Testis (tissue), 3 donors: ENCODE measurements around the gene GNA15. TPM values are rescaled to one million over a fixed set of nuclear protein-coding genes. Genes with fewer than 3 reads are reported as not detected.

Experiments
- DNase-seq: peaks from one replicate; pipeline ENCODE4 v3.0.0-alpha.2; 2019
- H3K27ac ChIP-seq, 2 donors: fragments of 200-600 bp; sonication (generic); one replicate each; pipeline ENCODE4 v1.5.1; 2019
- H3K27me3 ChIP-seq: fragments of 200-600 bp; sonication (generic); one replicate; pipeline ENCODE4 v1.5.1; 2019
- H3K36me3 ChIP-seq: fragments of 200-600 bp; sonication (generic); one replicate; pipeline ENCODE4 v1.5.1; 2017; ENCODE audit warnings: low read depth; ENCODE audit errors: missing control alignments
- H3K4me1 ChIP-seq: fragments of 200-600 bp; sonication (generic); one replicate; pipeline ENCODE4 v1.5.1; 2019
- H3K4me3 ChIP-seq, 2 donors: fragments of 200-600 bp; sonication (generic); one replicate each; pipeline ENCODE4 v1.5.1; 2017 to 2019
- H3K9me3 ChIP-seq: fragments of 200-600 bp; sonication (generic); one replicate; pipeline ENCODE4 v1.5.1; 2017
- POLR2A ChIP-seq: fragments of 450-650 bp; IDR thresholded peaks from one replicate; pipeline ENCODE4 v1.6.1; 2017; ENCODE audit warnings: antibody characterized with exemption, mild to moderate bottlenecking, moderate library complexity
- WGBS, 2 donors: methylation state at CpG; one replicate each; pipeline ENCODE4 v1.1.5; 2018; 5-methylcytosine and 5-hydroxymethylcytosine counted together
- intact Hi-C: fragments of 100-400 bp; cut with DNase I; formaldehyde crosslinking; loops from one replicate; pipeline ENCODE4 v1.15.1; 2023; ENCODE audit warnings: low total_unique reads
- polyA plus RNA-seq: library from polyadenylated mRNA; stranded (reverse); fragments of 350-450 nt; fragmentation: Illumina TruSeq; extraction: RNeasy Lipid Tissue Mini Kit (QIAGEN cat#74804); gene quantifications from one replicate; pipeline ENCODE4 v1.2.3, GENCODE V29; 2014; ENCODE audit warnings: low read depth, low replicate concordance; ENCODE audit not compliant: insufficient read depth
- total RNA-seq, 2 donors: library from RNA; depleted of rRNA; stranded (reverse); fragments of >200 nt; gene quantifications; one replicate each; pipeline ENCODE4 v1.2.3, GENCODE V29; 2016
- TF ChIP-seq, protein P1 (sequence below), 3 experiments: fragments of 450-650 bp in 2 of 3; fragments of 200-600 bp in 1 of 3; sonication (generic) in 1 of 3; IDR thresholded peaks; one replicate each; pipeline ENCODE4 v1.5.1; 2016 to 2019; ENCODE audit warnings: antibody characterized with exemption in 3 of 3, mild to moderate bottlenecking in 2 of 3, moderate library complexity in 1 of 3

GNA15 gene
- total and polyA plus RNA-seq, 3 donors from 2014 or later = 2.5 to 4.0 (median 3.6) TPM

DNA sequence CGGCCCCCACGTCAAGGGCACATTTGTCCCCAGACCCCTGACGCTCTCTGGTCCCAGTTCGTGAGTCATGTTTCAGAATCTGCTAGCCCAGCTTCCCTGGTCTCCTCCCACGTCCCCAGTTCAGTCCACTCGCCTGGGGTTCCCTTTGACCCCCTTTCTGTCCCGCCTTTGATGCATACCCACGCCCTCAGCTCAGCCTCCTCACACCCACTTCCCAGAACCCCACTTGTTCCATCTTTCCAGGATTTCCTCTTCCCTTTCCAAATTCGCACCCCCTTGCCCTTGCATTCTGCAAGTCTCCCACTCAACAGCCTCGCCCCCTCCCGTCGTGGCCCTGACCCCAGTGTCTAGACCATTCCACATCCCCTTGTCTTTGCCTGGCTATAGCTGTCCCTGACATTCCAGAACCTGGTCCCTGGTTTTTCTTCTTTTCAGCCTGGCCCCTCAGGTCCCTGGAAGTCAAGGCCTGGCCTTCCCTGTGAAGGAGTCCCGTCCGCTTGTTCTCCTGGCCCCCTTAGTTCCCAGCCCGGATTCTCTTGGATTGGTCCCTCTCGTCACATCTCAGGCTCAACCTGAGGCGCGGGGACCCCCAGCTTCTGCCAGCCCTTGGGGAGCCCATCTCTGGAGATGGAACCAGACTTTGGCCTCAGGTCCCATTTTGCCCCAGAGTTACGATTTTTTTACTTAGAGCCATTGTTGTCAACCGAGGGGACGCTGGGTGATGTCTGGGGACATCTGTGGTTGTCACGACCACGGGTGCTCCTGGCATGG, 51.2 kb downstream of the GNA15 start:
- no peak for DNase-seq
- H3K36me3 ChIP-seq = no peaks in the 10 kb centered on the region
- peaks cover 13% of the 10 kb centered on the region for H3K4me1 ChIP-seq
- WGBS, 2 donors = 51 to 57% methylated on average over 21 to 23 of the region's 23 CpGs
- no peak overlapping the region for H3K27ac ChIP-seq
- no peak for TF ChIP-seq POLR2A
- TF ChIP-seq, protein P1, sequence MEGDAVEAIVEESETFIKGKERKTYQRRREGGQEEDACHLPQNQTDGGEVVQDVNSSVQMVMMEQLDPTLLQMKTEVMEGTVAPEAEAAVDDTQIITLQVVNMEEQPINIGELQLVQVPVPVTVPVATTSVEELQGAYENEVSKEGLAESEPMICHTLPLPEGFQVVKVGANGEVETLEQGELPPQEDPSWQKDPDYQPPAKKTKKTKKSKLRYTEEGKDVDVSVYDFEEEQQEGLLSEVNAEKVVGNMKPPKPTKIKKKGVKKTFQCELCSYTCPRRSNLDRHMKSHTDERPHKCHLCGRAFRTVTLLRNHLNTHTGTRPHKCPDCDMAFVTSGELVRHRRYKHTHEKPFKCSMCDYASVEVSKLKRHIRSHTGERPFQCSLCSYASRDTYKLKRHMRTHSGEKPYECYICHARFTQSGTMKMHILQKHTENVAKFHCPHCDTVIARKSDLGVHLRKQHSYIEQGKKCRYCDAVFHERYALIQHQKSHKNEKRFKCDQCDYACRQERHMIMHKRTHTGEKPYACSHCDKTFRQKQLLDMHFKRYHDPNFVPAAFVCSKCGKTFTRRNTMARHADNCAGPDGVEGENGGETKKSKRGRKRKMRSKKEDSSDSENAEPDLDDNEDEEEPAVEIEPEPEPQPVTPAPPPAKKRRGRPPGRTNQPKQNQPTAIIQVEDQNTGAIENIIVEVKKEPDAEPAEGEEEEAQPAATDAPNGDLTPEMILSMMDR (IDR thresholded peaks at IDR 0.05) = no peak
- no peaks in the 10 kb centered on the region for H3K27me3 ChIP-seq
- H3K9me3 ChIP-seq = no peaks in the 10 kb centered on the region
- peak overlapping the region in 1 of 2 donors; percentile 89 for H3K4me3 ChIP-seq
- intact Hi-C loops = no loop called here

DNA sequence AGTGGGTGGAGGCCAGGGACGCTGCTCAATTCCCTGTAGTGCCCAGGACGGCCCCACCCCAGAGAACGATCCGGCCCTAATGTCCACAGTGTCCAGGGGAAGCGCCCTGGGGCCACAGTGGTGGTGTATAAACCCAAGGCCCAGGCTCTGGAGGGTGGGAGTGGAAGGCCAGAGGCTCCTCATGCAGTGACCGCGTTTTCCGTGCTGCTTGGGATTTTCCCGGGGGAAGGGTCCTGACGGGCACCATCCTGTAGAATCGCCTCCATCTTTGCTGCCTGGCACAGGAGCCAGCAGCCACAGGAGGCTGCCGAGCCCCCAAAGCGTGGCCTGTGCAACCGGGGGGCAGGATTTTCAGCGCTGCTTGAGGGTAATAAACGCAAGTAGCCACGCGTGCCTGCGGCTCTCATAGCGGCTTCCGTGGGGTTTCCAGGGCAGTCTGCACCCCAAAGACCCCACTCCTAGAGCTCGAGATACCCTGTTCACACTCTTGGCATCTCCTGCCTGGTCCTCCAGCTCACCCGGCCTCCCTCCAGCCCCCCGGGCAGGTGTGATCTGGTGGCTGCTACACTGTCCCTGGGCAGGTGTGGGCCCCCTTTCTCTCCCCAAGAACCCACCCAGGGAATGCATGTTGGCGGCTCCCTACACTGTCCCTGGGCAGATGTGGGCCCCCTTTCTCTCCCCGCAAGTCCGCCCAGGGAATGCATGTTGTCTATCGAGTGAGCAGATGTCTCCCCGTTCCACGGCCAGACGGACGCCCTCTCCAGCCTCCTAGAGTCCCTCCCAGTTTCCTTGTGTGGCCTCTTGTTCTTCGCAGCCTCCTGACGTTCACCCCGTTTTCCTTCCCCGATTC, 52.1 kb downstream of the GNA15 start:
- Histone ChIP-seq H3K9me3 (no peaks in the 10 kb centered on the region), H3K4me1 (peaks cover 13% of the 10 kb centered on the region), H3K27ac (no peak overlapping the region), H3K4me3 (no peak overlapping the region), H3K27me3 (no peaks in the 10 kb centered on the region), H3K36me3 (no peaks in the 10 kb centered on the region)
- no peak for TF ChIP-seq POLR2A
- TF ChIP-seq, protein P1 (IDR thresholded peaks at IDR 0.05) = no peak
- DNase-seq = no peak
- intact Hi-C loops = no loop called here
- 84 to 89% methylated on average over 22 to 36 of the region's 36 CpGs for WGBS, 2 donors

DNA sequence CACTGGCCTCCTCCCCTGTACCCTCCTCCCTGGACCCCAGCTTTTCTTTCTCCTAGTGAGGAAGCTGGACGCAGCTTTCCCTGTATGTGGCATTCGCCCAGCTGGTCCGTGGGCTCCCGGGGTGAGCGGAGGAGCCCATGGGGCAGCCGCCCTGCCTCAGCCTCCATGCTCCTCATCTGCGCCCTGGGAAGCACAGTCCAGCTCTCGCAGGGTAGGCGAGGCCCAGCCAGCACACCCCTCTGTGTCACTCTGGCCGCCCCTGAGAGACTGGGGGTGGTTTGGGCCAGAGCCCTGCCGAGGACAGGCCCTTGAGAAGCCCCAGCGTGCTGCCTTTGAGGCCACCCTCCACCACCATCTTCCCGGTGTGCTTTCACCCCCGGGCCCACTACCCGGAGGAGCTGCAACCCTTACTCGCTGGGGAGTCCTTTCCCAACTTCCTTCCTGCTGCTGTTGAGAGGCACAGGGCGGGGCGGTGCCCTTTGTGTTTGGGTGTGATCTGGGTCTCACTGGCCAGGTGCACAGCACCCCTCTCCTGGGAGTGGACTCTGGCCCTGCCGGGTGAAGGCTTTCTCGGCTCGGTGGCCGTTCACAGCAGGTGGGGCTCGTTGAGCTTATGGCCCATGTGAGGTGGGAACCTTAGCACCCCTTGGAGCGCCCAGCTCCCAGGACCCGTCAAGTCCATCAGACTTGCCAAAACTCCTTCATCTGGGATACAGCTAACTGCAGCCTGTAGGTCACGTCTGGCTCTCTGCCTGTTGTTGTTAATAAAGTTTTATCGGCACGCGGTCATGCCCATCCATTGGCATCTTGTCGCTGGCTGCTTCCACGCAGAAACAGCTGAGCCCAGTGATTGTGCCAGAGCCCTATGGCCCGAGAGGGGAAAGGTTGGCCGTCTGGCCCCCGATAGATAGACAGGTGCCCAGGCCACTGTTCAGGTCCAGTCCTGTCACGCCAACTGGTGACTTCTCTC, 53.1 kb downstream of the GNA15 start:
- peaks cover 13% of the 10 kb centered on the region for H3K4me1 ChIP-seq
- no peaks in the 10 kb centered on the region for H3K36me3 ChIP-seq
- TF ChIP-seq, protein P1 (IDR thresholded peaks at IDR 0.05) = no peak
- TF ChIP-seq POLR2A = no peak
- no peaks in the 10 kb centered on the region for H3K27me3 ChIP-seq
- no peak for DNase-seq
- no peak overlapping the region for H3K4me3 ChIP-seq
- peak overlapping the region in 1 of 2 donors; percentile 45 for H3K27ac ChIP-seq
- intact Hi-C loops = no loop called here
- no peaks in the 10 kb centered on the region for H3K9me3 ChIP-seq
- 94% methylated on average over 31 to 34 of the region's 35 CpGs for WGBS, 2 donors

DNA sequence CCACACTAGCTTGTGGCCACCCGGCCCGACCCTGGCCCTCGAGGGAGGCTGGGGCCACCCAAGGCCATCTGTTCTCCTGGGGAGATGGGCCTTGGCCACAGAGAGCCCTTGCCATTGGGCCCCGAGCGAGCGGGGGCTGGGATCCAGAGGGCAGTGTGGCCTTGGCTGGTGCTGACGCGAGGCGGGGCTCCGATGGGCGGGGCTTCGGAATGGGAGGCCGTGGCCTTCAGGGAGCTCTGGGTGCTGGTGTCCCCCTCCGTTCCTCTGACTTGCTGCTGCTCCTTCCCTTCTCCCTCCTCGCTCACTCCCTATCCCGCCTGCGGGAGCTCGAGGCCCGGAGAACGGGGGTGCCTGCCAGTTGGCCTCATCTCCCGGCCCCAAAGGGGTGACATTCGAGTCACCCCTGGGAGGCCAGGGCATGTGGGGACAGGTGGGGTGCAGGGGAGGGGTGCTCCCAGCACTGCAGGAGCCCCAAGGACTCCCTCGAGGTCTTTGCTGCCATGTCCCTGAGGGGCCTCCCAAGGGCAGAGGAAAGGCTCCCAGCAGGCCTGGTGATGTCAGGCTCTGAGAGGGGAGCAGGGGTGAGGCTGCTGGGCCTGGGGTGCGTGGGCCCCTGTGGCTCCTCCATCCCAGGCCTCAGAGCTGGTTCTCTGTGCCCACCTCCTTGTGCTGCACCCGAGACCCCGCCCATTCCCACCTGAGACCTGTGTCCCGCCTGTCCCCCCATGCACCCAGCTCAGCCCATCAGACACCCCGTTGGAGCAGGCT, 54.1 kb downstream of the GNA15 start:
- no peak overlapping the region for H3K4me3 ChIP-seq
- intact Hi-C loops = no loop called here
- no peaks in the 10 kb centered on the region for H3K36me3 ChIP-seq
- no peaks in the 10 kb centered on the region for H3K27me3 ChIP-seq
- peak; percentile 50 for DNase-seq
- TF ChIP-seq, protein P1 (IDR thresholded peaks at IDR 0.05) = no peak
- TF ChIP-seq POLR2A = no peak
- peaks cover 13% of the 10 kb centered on the region for H3K4me1 ChIP-seq
- WGBS, 2 donors = 75 to 80% methylated on average over 4 to 28 of the region's 28 CpGs
- H3K9me3 ChIP-seq = no peaks in the 10 kb centered on the region
- H3K27ac ChIP-seq = peak overlapping the region in 1 of 2 donors; percentile 45
